OCI-LY7 (cell line): Measurements from ENCODE around the gene LIPC. TPM values are rescaled to one million over a fixed set of nuclear protein-coding genes. Genes with fewer than 3 reads are reported as not detected.

ENCODE experiments used
- BruUV-seq: library from RNA; stranded (reverse); fragments of 400-500 nt; replicated peaks from 2 replicates; lab custom pipeline; 2021; lab: Mats Ljungman, UMichigan
- CTCF ChIA-PET: fragments of 300-600 bp; sonication (Branson Sonifier 250); formaldehyde crosslinking; loops from one replicate; lab custom pipeline; 2022; ENCODE audit warnings: antibody characterized with exemption; ENCODE audit not compliant: unreplicated experiment; lab: Charles Lee
- POLR2A ChIA-PET: fragments of 300-600 bp; sonication (Branson Sonifier 250); formaldehyde crosslinking; loops from one replicate; lab custom pipeline; 2022; ENCODE audit warnings: antibody characterized with exemption; lab: Charles Lee
- DNase-seq: peaks from one replicate; pipeline ENCODE4 v3.0.0-alpha.2; 2015; ENCODE audit warnings: low spot score
- H2AFZ ChIP-seq: fragments of 200-600 bp; sonication (generic), shearing (Covaris generic); 2 replicates; pipeline ENCODE4 v1.6.1; 2014; ENCODE audit warnings: mild to moderate bottlenecking, antibody characterized with exemption, low read length, moderate library complexity
- H3K27ac ChIP-seq: fragments of 200-600 bp; sonication (generic); 2 replicates; pipeline ENCODE4 v1.5.1; 2014; ENCODE audit warnings: mixed run types, low read depth, mild to moderate bottlenecking, moderate library complexity, low read length, inconsistent platforms; ENCODE audit not compliant: poor library complexity, severe bottlenecking
- H3K36me3 ChIP-seq: fragments of 200-600 bp; sonication (generic); 2 replicates; pipeline ENCODE4 v1.6.1; 2014; ENCODE audit warnings: mild to moderate bottlenecking, antibody characterized with exemption, low read length, moderate library complexity, mixed read lengths; ENCODE audit not compliant: insufficient read depth
- H3K4me1 ChIP-seq: fragments of 200-600 bp; sonication (generic); 2 replicates; pipeline ENCODE4 v1.5.1; 2014; ENCODE audit warnings: mild to moderate bottlenecking, low read length; ENCODE audit not compliant: insufficient read depth, poor library complexity, severe bottlenecking
- H3K4me2 ChIP-seq: fragments of 200-600 bp; sonication (generic); 2 replicates; pipeline ENCODE4 v1.6.1; 2014; ENCODE audit warnings: mild to moderate bottlenecking, low read length
- H3K4me3 ChIP-seq: fragments of 200-600 bp; sonication (generic); 2 replicates; pipeline ENCODE4 v1.5.1; 2014; ENCODE audit warnings: mild to moderate bottlenecking, low read depth, low read length; ENCODE audit not compliant: poor library complexity, severe bottlenecking
- H3K79me2 ChIP-seq: fragments of 200-600 bp; sonication (generic); 2 replicates; pipeline ENCODE4 v1.6.1; 2016; ENCODE audit warnings: low read depth, mild to moderate bottlenecking, low read length, moderate library complexity, mixed read lengths; ENCODE audit not compliant: insufficient read depth
- H3K9me2 ChIP-seq: fragments of 200-600 bp; sonication (generic); 2 replicates; pipeline ENCODE4 v1.6.1; 2016; ENCODE audit warnings: mild to moderate bottlenecking, low read length, mixed read lengths; ENCODE audit not compliant: insufficient read depth
- H3K9me3 ChIP-seq: fragments of 200-600 bp; sonication (generic); 2 replicates; pipeline ENCODE4 v1.6.1; 2014; ENCODE audit warnings: mild to moderate bottlenecking, mixed run types, low read length, mixed read lengths
- H4K20me1 ChIP-seq: fragments of 200-600 bp; sonication (generic); 2 replicates; pipeline ENCODE4 v1.6.1; 2014; ENCODE audit warnings: mild to moderate bottlenecking, antibody characterized with exemption, low read length, moderate library complexity, mixed read lengths; ENCODE audit not compliant: insufficient read depth
- EZH2phosphoT487 ChIP-seq: fragments of 200-600 bp; sonication (generic); IDR thresholded peaks from 2 replicates; pipeline ENCODE4 v1.6.1; 2018; ENCODE audit warnings: low read depth, borderline replicate concordance, mild to moderate bottlenecking, mixed run types, antibody characterized with exemption, low read length, moderate library complexity, mixed read lengths
- intact Hi-C: fragments of 100-400 bp; cut with micrococcal nuclease; formaldehyde crosslinking; loops from one replicate; pipeline ENCODE4 v1.10.0; 2022; ENCODE audit not compliant: unreplicated experiment
- total RNA-seq, 2 experiments: library from RNA; depleted of rRNA in 1 of 2; stranded (reverse); fragments of >200 nt in 1 of 2; shearing (Covaris generic) in 1 of 2; gene quantifications; 2 replicates each; pipeline ENCODE4 v1.2.3, GENCODE V29; 2014 to 2022
- TF ChIP-seq, protein P1 (sequence below): fragments of 200-600 bp; sonication (generic); conservative IDR thresholded peaks from 2 replicates; pipeline ENCODE4 v1.5.1; 2014; ENCODE audit warnings: mild to moderate bottlenecking, antibody characterized with exemption, low read length, moderate library complexity, mixed read lengths

Gene LIPC
- total RNA-seq, 2 experiments from 2014 or later, result 0.50 TPM; not detected in 1

- no TSS peak for BruUV-seq
- Histone ChIP-seq H3K4me2 (peak overlapping the region; percentile 17; the same call in 1 of the 2 replicates), H3K4me1 (peaks cover 12% of the 10 kb centered on the region), H3K9me2 (no peaks in the 10 kb centered on the region), H2AFZ (peak overlapping the region; percentile 83; the same call in 1 of the 2 replicates), H3K79me2 (no peaks in the 10 kb centered on the region), H4K20me1 (no peaks in the 10 kb centered on the region), H3K36me3 (no peaks in the 10 kb centered on the region), H3K9me3 (no peaks in the 10 kb centered on the region), H3K4me3 (no peak overlapping the region), H3K27ac (no peak overlapping the region)
- peak; percentile 53 for DNase-seq
- ChIA-PET CTCF (interaction anchor here (1.5 kb wide), 1 partner anchor 11 kb away, joined by 5 read pairs; no protein-coding TSS in a partner anchor), POLR2A (interaction anchor here (0.6 to 1.7 kb wide), 3 partner anchors 11 to 30 kb away, joined by 3 to 4 read pairs (median 3); no protein-coding TSS in a partner anchor)
- TF ChIP-seq, protein P1, sequence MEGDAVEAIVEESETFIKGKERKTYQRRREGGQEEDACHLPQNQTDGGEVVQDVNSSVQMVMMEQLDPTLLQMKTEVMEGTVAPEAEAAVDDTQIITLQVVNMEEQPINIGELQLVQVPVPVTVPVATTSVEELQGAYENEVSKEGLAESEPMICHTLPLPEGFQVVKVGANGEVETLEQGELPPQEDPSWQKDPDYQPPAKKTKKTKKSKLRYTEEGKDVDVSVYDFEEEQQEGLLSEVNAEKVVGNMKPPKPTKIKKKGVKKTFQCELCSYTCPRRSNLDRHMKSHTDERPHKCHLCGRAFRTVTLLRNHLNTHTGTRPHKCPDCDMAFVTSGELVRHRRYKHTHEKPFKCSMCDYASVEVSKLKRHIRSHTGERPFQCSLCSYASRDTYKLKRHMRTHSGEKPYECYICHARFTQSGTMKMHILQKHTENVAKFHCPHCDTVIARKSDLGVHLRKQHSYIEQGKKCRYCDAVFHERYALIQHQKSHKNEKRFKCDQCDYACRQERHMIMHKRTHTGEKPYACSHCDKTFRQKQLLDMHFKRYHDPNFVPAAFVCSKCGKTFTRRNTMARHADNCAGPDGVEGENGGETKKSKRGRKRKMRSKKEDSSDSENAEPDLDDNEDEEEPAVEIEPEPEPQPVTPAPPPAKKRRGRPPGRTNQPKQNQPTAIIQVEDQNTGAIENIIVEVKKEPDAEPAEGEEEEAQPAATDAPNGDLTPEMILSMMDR, result no peak
- TF ChIP-seq EZH2phosphoT487, result no peak
- intact Hi-C loops, result no loop called here
Measured at GRCh38 chr15:58574631-58575030, 142.8 kb downstream of the LIPC start.

DNA sequence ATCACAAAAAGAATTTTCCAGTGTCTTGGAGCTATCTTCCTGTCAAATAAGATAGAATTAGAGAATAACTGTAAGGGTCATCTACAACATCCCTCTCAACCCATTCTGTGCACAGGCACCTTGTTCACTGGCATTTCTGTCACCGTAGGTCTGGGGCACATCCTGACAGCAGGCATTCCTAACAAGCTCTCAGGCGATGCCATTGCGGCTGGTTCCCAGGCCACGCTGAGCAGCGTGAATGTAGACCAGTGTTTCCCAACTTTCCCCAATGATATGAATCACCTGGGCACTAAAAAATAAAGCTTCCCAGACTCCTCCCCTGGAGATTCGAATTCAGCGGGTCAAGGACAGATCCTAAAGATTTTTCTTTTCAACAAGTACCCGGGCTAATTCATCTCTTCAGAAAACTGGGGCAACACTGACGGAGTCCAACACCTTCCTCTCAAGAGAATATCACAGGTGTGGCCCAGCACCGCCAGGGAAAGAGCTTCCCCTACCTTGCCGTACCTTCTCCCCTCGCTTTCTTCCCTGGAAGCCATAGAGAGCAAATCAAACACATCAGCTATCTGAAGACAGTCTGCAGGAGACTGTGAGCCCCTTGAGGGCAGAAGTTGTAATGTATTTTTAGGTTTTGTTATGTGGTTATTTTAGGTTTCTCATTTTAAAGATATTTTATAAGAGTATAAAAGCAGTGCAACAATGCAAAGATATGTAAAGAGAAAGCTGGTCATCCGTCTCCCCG, 143.4 kb downstream of the LIPC start:
- no peak for DNase-seq
- ChIA-PET POLR2A (interaction anchor here (0.6 to 1.6 kb wide), 3 partner anchors 11 to 14 kb away, joined by 3 to 4 read pairs (median 3); no protein-coding TSS in a partner anchor), CTCF (interaction anchor here (1.5 kb wide), 1 partner anchor 10 kb away, joined by 5 read pairs; no protein-coding TSS in a partner anchor)
- no peak overlapping the region for H3K27ac ChIP-seq
- peaks cover 12% of the 10 kb centered on the region for H3K4me1 ChIP-seq
- TF ChIP-seq, protein P1, result no peak
- TF ChIP-seq EZH2phosphoT487, result no peak
- no peaks in the 10 kb centered on the region for H3K9me2 ChIP-seq
- H3K79me2 ChIP-seq, result no peaks in the 10 kb centered on the region
- no peaks in the 10 kb centered on the region for H3K9me3 ChIP-seq
- H3K4me3 ChIP-seq, result no peak overlapping the region
- intact Hi-C loops, result no loop called here
- no peaks in the 10 kb centered on the region for H4K20me1 ChIP-seq
- no TSS peak for BruUV-seq
- H2AFZ ChIP-seq, result peak overlapping the region; percentile 83; the same call in 1 of the 2 replicates
- H3K36me3 ChIP-seq, result no peaks in the 10 kb centered on the region
- H3K4me2 ChIP-seq, result peak overlapping the region; percentile 17; the same call in 1 of the 2 replicates
